DND-41 (cell line): ENCODE measurements around the gene FRA10AC1.

Experiments used
- EZH2 ChIP-seq: IDR thresholded peaks from 3 replicates; pipeline ENCODE4 v1.6.1; 2012; ENCODE audit warnings: borderline replicate concordance, low read depth, mild to moderate bottlenecking, moderate library complexity, low read length, inconsistent platforms; ENCODE audit not compliant: severe bottlenecking
- TF ChIP-seq, protein P1 (sequence below): IDR thresholded peaks from 2 replicates; pipeline ENCODE4 v1.5.1; 2012; ENCODE audit warnings: borderline replicate concordance, low read length, moderate library complexity, mild to moderate bottlenecking; ENCODE audit not compliant: poor library complexity, severe bottlenecking; ENCODE audit errors: extremely low read depth

DNA sequence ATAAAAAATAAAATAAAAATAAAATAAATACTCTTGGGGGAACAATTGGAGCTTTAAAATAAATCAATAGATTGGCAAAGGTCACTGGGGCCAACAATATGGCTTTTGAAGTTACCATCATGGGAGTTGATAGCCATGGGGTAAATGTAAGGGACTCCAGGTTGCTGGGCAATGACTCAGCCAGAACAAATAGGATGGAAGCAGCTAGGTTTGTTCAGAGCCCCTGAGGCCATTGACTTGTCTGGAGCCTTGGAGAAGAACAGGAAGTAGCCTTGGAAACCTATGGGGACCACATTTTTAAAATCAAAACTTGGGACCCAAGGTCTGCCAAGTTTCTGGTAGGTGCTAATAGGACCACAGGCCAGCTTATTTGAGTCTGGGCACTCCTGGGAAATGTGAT lies 20.2 kb upstream of the FRA10AC1 start:
- TF ChIP-seq, protein P1, sequence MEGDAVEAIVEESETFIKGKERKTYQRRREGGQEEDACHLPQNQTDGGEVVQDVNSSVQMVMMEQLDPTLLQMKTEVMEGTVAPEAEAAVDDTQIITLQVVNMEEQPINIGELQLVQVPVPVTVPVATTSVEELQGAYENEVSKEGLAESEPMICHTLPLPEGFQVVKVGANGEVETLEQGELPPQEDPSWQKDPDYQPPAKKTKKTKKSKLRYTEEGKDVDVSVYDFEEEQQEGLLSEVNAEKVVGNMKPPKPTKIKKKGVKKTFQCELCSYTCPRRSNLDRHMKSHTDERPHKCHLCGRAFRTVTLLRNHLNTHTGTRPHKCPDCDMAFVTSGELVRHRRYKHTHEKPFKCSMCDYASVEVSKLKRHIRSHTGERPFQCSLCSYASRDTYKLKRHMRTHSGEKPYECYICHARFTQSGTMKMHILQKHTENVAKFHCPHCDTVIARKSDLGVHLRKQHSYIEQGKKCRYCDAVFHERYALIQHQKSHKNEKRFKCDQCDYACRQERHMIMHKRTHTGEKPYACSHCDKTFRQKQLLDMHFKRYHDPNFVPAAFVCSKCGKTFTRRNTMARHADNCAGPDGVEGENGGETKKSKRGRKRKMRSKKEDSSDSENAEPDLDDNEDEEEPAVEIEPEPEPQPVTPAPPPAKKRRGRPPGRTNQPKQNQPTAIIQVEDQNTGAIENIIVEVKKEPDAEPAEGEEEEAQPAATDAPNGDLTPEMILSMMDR: no peak
- TF ChIP-seq EZH2: no peak
